ENCODE results near the gene DOK7.

Gene DOK7

GRCh38 chr4:3427134-3427476 lies 36.0 kb upstream of the DOK7 start:
- DNase-seq (ENCODE audit: low spot score) (no peak), ATAC-seq (ENCODE audit: low read depth) (no peak)
- Histone ChIP-seq H3K27me3 (ENCODE audit: insufficient read depth, poor library complexity, severe bottlenecking) (no peaks in the 10 kb centered on the region), H3K4me3 (ENCODE audit: severe bottlenecking) (no peak overlapping the region), H3K27ac (ENCODE audit: poor library complexity, severe bottlenecking) (no peak overlapping the region), H3K9me3 (ENCODE audit: severe bottlenecking) (no peaks in the 10 kb centered on the region), H3K36me3 (ENCODE audit: low read depth) (peaks cover 21% of the 10 kb centered on the region), H3K4me1 (ENCODE audit: insufficient read depth, poor library complexity, severe bottlenecking) (no peaks in the 10 kb centered on the region)
- TF ChIP-seq, protein P1, sequence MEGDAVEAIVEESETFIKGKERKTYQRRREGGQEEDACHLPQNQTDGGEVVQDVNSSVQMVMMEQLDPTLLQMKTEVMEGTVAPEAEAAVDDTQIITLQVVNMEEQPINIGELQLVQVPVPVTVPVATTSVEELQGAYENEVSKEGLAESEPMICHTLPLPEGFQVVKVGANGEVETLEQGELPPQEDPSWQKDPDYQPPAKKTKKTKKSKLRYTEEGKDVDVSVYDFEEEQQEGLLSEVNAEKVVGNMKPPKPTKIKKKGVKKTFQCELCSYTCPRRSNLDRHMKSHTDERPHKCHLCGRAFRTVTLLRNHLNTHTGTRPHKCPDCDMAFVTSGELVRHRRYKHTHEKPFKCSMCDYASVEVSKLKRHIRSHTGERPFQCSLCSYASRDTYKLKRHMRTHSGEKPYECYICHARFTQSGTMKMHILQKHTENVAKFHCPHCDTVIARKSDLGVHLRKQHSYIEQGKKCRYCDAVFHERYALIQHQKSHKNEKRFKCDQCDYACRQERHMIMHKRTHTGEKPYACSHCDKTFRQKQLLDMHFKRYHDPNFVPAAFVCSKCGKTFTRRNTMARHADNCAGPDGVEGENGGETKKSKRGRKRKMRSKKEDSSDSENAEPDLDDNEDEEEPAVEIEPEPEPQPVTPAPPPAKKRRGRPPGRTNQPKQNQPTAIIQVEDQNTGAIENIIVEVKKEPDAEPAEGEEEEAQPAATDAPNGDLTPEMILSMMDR (IDR thresholded peaks at IDR 0.05; ENCODE audit: poor library complexity, severe bottlenecking) = no peak

GRCh38 chr4:3427706-3428446 lies 35.2 kb upstream of the DOK7 start:
- DNase-seq (ENCODE audit: low spot score) (no peak), ATAC-seq (ENCODE audit: low read depth) (no peak)
- TF ChIP-seq, protein P1 (IDR thresholded peaks at IDR 0.05; ENCODE audit: poor library complexity, severe bottlenecking) = no peak
- Histone ChIP-seq H3K4me3 (ENCODE audit: severe bottlenecking) (no peak overlapping the region), H3K9me3 (ENCODE audit: severe bottlenecking) (no peaks in the 10 kb centered on the region), H3K36me3 (ENCODE audit: low read depth) (peaks cover 21% of the 10 kb centered on the region), H3K4me1 (ENCODE audit: insufficient read depth, poor library complexity, severe bottlenecking) (no peaks in the 10 kb centered on the region), H3K27me3 (ENCODE audit: insufficient read depth, poor library complexity, severe bottlenecking) (no peaks in the 10 kb centered on the region), H3K27ac (ENCODE audit: poor library complexity, severe bottlenecking) (no peak overlapping the region)

- no peaks in the 10 kb centered on the region for H3K9me3 ChIP-seq (ENCODE audit: severe bottlenecking)
- H3K27ac ChIP-seq (ENCODE audit: poor library complexity, severe bottlenecking) = no peak overlapping the region
- ATAC-seq (ENCODE audit: low read depth) (no peak), DNase-seq (ENCODE audit: low spot score) (no peak)
- peaks cover 12% of the 10 kb centered on the region for H3K36me3 ChIP-seq (ENCODE audit: low read depth)
- H3K4me3 ChIP-seq (ENCODE audit: severe bottlenecking) = no peak overlapping the region
- H3K27me3 ChIP-seq (ENCODE audit: insufficient read depth, poor library complexity, severe bottlenecking) = no peaks in the 10 kb centered on the region
- TF ChIP-seq, protein P1 (IDR thresholded peaks at IDR 0.05; ENCODE audit: poor library complexity, severe bottlenecking) = no peak
- no peaks in the 10 kb centered on the region for H3K4me1 ChIP-seq (ENCODE audit: insufficient read depth, poor library complexity, severe bottlenecking)
These were observed 33.5 kb upstream of the DOK7 start for GRCh38 chr4:3429651-3430050.

GRCh38 chr4:3430524-3430923 lies 32.6 kb upstream of the DOK7 start:
- Histone ChIP-seq H3K4me1 (ENCODE audit: insufficient read depth, poor library complexity, severe bottlenecking) (no peaks in the 10 kb centered on the region), H3K4me3 (ENCODE audit: severe bottlenecking) (no peak overlapping the region), H3K36me3 (ENCODE audit: low read depth) (peaks cover 7% of the 10 kb centered on the region), H3K9me3 (ENCODE audit: severe bottlenecking) (no peaks in the 10 kb centered on the region), H3K27me3 (ENCODE audit: insufficient read depth, poor library complexity, severe bottlenecking) (no peaks in the 10 kb centered on the region), H3K27ac (ENCODE audit: poor library complexity, severe bottlenecking) (no peak overlapping the region)
- TF ChIP-seq, protein P1 (IDR thresholded peaks at IDR 0.05; ENCODE audit: poor library complexity, severe bottlenecking) = no peak
- no peak for ATAC-seq (ENCODE audit: low read depth)
- DNase-seq (ENCODE audit: low spot score) = no peak

- H3K27me3 ChIP-seq (ENCODE audit: insufficient read depth, poor library complexity, severe bottlenecking) = no peaks in the 10 kb centered on the region
- H3K36me3 ChIP-seq (ENCODE audit: low read depth) = peaks cover 7% of the 10 kb centered on the region
- TF ChIP-seq, protein P1 (IDR thresholded peaks at IDR 0.05; ENCODE audit: poor library complexity, severe bottlenecking) = no peak
- ATAC-seq (ENCODE audit: low read depth) (no peak), DNase-seq (ENCODE audit: low spot score) (no peak)
- peaks cover 4% of the 10 kb centered on the region for H3K4me1 ChIP-seq (ENCODE audit: insufficient read depth, poor library complexity, severe bottlenecking)
- no peak overlapping the region for H3K4me3 ChIP-seq (ENCODE audit: severe bottlenecking)
- no peaks in the 10 kb centered on the region for H3K9me3 ChIP-seq (ENCODE audit: severe bottlenecking)
- no peak overlapping the region for H3K27ac ChIP-seq (ENCODE audit: poor library complexity, severe bottlenecking)
These were observed 31.6 kb upstream of the DOK7 start for GRCh38 chr4:3431446-3431993.

Measured in RWPE2 (cell line).